ENCODE results near the gene ETV3. TPM values are rescaled to one million over a fixed set of nuclear protein-coding genes. Genes with fewer than 3 reads are reported as not detected.

Gene ETV3
- total and polyA plus RNA-seq, 2 of the 13 experiments (the other 11 are each of a cell fraction or from before 2014, with no cell fraction given): 4.2 to 5.8 TPM

- TF ChIP-seq, protein P1, sequence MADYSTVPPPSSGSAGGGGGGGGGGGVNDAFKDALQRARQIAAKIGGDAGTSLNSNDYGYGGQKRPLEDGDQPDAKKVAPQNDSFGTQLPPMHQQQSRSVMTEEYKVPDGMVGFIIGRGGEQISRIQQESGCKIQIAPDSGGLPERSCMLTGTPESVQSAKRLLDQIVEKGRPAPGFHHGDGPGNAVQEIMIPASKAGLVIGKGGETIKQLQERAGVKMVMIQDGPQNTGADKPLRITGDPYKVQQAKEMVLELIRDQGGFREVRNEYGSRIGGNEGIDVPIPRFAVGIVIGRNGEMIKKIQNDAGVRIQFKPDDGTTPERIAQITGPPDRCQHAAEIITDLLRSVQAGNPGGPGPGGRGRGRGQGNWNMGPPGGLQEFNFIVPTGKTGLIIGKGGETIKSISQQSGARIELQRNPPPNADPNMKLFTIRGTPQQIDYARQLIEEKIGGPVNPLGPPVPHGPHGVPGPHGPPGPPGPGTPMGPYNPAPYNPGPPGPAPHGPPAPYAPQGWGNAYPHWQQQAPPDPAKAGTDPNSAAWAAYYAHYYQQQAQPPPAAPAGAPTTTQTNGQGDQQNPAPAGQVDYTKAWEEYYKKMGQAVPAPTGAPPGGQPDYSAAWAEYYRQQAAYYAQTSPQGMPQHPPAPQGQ (CRISPR knock-in tag; IDR thresholded peaks at IDR 0.05; ENCODE audit: borderline replicate concordance): no peak
- no peak for TF ChIP-seq MTA3 (CRISPR knock-in tag; IDR thresholded peaks at IDR 0.05)
- TF ChIP-seq, protein P2, sequence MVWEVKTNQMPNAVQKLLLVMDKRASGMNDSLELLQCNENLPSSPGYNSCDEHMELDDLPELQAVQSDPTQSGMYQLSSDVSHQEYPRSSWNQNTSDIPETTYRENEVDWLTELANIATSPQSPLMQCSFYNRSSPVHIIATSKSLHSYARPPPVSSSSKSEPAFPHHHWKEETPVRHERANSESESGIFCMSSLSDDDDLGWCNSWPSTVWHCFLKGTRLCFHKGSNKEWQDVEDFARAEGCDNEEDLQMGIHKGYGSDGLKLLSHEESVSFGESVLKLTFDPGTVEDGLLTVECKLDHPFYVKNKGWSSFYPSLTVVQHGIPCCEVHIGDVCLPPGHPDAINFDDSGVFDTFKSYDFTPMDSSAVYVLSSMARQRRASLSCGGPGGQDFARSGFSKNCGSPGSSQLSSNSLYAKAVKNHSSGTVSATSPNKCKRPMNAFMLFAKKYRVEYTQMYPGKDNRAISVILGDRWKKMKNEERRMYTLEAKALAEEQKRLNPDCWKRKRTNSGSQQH (CRISPR knock-in tag; IDR thresholded peaks at IDR 0.05; ENCODE audit: low read depth): no peak
- TF ChIP-seq ZNF335 (CRISPR knock-in tag; IDR thresholded peaks at IDR 0.05): no peak
- no peak for TF ChIP-seq SMYD3 (CRISPR knock-in tag; IDR thresholded peaks at IDR 0.05)
- no peak for TF ChIP-seq THAP8 (CRISPR knock-in tag; IDR thresholded peaks at IDR 0.05; ENCODE audit: borderline replicate concordance)
- TF ChIP-seq SUZ12 (IDR thresholded peaks at IDR 0.05; ENCODE audit: low read depth, low read length): no peak
- no peak for TF ChIP-seq ZNF382 (CRISPR knock-in tag; IDR thresholded peaks at IDR 0.05; ENCODE audit: borderline replicate concordance)
- TF ChIP-seq, protein P3, sequence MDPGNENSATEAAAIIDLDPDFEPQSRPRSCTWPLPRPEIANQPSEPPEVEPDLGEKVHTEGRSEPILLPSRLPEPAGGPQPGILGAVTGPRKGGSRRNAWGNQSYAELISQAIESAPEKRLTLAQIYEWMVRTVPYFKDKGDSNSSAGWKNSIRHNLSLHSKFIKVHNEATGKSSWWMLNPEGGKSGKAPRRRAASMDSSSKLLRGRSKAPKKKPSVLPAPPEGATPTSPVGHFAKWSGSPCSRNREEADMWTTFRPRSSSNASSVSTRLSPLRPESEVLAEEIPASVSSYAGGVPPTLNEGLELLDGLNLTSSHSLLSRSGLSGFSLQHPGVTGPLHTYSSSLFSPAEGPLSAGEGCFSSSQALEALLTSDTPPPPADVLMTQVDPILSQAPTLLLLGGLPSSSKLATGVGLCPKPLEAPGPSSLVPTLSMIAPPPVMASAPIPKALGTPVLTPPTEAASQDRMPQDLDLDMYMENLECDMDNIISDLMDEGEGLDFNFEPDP (CRISPR knock-in tag; conservative IDR thresholded peaks at IDR 0.05): no peak
- peak; percentile 19 for TF ChIP-seq TEAD3 (CRISPR knock-in tag; optimal IDR thresholded peaks at IDR 0.05; ENCODE audit: borderline replicate concordance)
- no peak for TF ChIP-seq DDIT3 (CRISPR knock-in tag; IDR thresholded peaks at IDR 0.05)
- TF ChIP-seq SRY (CRISPR knock-in tag; IDR thresholded peaks at IDR 0.05): no peak
- peak; percentile 46; the same call in 1 of the 2 replicates for TF ChIP-seq MIER2 (CRISPR knock-in tag; IDR thresholded peaks at IDR 0.05)
- no peak for TF ChIP-seq ZBTB21 (CRISPR knock-in tag; IDR thresholded peaks at IDR 0.05)
- TF ChIP-seq, protein P4, sequence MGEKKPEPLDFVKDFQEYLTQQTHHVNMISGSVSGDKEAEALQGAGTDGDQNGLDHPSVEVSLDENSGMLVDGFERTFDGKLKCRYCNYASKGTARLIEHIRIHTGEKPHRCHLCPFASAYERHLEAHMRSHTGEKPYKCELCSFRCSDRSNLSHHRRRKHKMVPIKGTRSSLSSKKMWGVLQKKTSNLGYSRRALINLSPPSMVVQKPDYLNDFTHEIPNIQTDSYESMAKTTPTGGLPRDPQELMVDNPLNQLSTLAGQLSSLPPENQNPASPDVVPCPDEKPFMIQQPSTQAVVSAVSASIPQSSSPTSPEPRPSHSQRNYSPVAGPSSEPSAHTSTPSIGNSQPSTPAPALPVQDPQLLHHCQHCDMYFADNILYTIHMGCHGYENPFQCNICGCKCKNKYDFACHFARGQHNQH (CRISPR knock-in tag; IDR thresholded peaks at IDR 0.05): 0 out of 2 replicates have a peak, but pooled peaks have one; percentile 20
- TF ChIP-seq ZSCAN21 (CRISPR knock-in tag; IDR thresholded peaks at IDR 0.05; ENCODE audit: borderline replicate concordance): no peak
- TF ChIP-seq WIZ (CRISPR knock-in tag; IDR thresholded peaks at IDR 0.05): no peak
- TF ChIP-seq, protein P5, sequence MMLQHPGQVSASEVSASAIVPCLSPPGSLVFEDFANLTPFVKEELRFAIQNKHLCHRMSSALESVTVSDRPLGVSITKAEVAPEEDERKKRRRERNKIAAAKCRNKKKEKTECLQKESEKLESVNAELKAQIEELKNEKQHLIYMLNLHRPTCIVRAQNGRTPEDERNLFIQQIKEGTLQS (CRISPR knock-in tag; IDR thresholded peaks at IDR 0.05): no peak
- TF ChIP-seq SP4 (CRISPR knock-in tag; IDR thresholded peaks at IDR 0.05): peak; percentile 32; the same call in 1 of the 2 replicates
- TF ChIP-seq TRAFD1 (CRISPR knock-in tag; IDR thresholded peaks at IDR 0.05; ENCODE audit: borderline replicate concordance): no peak
- no peak for TF ChIP-seq ZNF350 (CRISPR knock-in tag; IDR thresholded peaks at IDR 0.05; ENCODE audit: borderline replicate concordance, low read depth)
These were observed 16.8 kb upstream of the ETV3 start (continued) for GRCh38 chr1:157154940-157155514.
